ENCODE results near the gene EVC.

The EVC gene

GRCh38 chr4:5793514-5793913 is 82.5 kb downstream of the EVC start:
- Mint-ChIP-seq H3K9me3 (ENCODE audit: low read depth) (no peaks in the 10 kb centered on the region), H3K36me3 (no peaks in the 10 kb centered on the region), H3K27me3 (peaks cover 3% of the 10 kb centered on the region), H3K4me1 (ENCODE audit: low read depth) (no peaks in the 10 kb centered on the region), H3K27ac (no peak overlapping the region), H3K4me3 (no peak overlapping the region)

DNA sequence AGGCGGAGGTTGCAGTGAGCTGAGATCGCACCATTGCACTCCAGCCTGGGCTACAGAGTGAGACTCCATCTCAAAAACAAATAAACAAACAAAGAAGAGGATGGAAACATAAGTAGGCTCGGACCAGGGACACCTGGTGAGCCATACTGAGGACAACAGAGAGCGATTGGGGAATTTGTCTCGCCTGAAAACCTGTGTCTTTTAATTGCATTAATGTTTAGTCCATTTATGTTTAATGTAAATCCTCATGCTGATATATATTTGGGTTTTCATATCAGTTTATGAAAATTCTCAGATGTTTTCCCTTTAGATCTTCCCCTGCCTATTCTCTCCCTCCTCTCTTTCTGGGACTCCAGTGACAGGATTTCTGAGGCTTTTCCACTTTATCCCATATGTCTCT is 84.6 kb downstream of the EVC start:
- peaks cover 3% of the 10 kb centered on the region for H3K27me3 Mint-ChIP-seq
- no peaks in the 10 kb centered on the region for H3K9me3 Mint-ChIP-seq (ENCODE audit: low read depth)
- H3K4me1 Mint-ChIP-seq (ENCODE audit: low read depth), result no peaks in the 10 kb centered on the region
- no peak overlapping the region for H3K27ac Mint-ChIP-seq
- no peak overlapping the region for H3K4me3 Mint-ChIP-seq
- no peaks in the 10 kb centered on the region for H3K36me3 Mint-ChIP-seq

DNA sequence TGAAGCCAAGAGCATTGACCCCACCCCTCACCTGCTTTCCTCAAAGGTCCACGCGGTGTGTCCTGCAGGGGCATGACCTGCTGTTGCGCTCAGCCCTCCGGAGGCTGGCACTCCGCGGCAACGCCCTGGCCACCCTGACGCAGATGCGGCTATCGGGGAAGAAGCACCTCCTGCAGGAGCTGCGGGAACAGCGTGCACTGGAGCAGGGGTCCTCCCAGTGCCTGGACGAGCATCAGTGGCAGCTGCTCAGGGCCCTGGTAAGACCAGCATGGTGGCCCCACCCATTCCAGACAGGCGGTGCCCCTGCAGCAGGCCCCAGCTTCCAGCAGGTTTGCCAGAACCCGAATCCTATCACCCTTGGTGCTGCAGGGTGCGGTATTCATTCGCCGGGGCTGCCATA is 86.0 kb downstream of the EVC start:
- no peaks in the 10 kb centered on the region for H3K36me3 Mint-ChIP-seq
- no peak overlapping the region for H3K4me3 Mint-ChIP-seq

GRCh38 chr4:5797866-5798265 is 86.9 kb downstream of the EVC start:
- Mint-ChIP-seq H3K27ac (no peak overlapping the region), H3K36me3 (no peaks in the 10 kb centered on the region), H3K9me3 (ENCODE audit: low read depth) (no peaks in the 10 kb centered on the region), H3K27me3 (peaks cover 3% of the 10 kb centered on the region), H3K4me1 (ENCODE audit: low read depth) (no peaks in the 10 kb centered on the region), H3K4me3 (no peak overlapping the region)

More for the DNA sequence above, 86.0 kb downstream of the EVC start:
- Mint-ChIP-seq H3K4me1 (ENCODE audit: low read depth) (no peaks in the 10 kb centered on the region), H3K27ac (no peak overlapping the region), H3K9me3 (ENCODE audit: low read depth) (no peaks in the 10 kb centered on the region), H3K27me3 (peaks cover 3% of the 10 kb centered on the region)

GRCh38 chr4:5798462-5798861 is 87.5 kb downstream of the EVC start:
- Mint-ChIP-seq H3K9me3 (ENCODE audit: low read depth) (no peaks in the 10 kb centered on the region), H3K36me3 (no peaks in the 10 kb centered on the region), H3K4me3 (no peak overlapping the region), H3K27ac (no peak overlapping the region), H3K27me3 (peaks cover 3% of the 10 kb centered on the region), H3K4me1 (ENCODE audit: low read depth) (no peaks in the 10 kb centered on the region)

DNA sequence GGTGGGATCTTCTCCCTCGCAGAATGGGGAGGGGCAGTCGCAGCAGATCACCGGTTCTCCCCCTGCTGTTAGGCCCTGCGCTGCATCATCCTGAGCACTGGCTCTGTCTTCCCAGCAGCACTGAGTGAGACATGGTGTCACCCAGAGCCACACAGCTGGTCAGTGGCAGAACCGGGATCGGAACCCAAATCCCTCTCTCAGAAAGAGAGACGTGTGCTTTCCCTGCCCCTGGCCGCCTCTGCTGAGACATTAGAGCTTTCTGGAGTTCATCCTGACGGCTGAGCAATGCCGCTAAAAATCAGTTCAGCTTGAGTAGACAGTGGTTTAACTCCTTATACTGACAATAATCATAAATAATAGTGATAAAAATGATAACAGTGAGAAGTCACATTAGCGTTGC is 87.9 kb downstream of the EVC start:
- Mint-ChIP-seq H3K9me3 (ENCODE audit: low read depth) (no peaks in the 10 kb centered on the region), H3K27me3 (peaks cover 3% of the 10 kb centered on the region), H3K4me3 (no peak overlapping the region), H3K36me3 (no peaks in the 10 kb centered on the region), H3K4me1 (ENCODE audit: low read depth) (no peaks in the 10 kb centered on the region), H3K27ac (no peak overlapping the region)

DNA sequence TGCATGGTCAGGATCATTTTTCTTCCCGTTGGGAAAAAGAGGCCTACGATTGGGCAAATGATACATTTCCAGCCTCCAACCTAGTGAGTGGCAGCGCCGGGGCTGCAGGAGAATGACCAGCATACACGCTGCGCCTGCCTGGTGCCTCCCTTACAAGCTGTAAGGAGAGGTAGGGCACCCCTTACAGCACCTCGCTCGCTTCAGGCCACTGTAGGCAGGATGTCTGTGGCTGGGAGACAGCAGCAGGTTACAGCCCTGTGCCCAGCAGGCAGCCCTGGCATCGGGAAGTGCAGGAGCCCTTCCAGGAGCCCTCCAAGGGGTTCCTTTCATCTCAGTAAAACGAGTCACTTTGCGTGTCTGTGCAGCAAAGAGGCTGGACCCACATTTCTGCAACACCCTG is 88.4 kb downstream of the EVC start:
- Mint-ChIP-seq H3K4me1 (ENCODE audit: low read depth) (no peaks in the 10 kb centered on the region), H3K27ac (no peak overlapping the region), H3K27me3 (peaks cover 3% of the 10 kb centered on the region), H3K9me3 (ENCODE audit: low read depth) (no peaks in the 10 kb centered on the region), H3K4me3 (no peak overlapping the region), H3K36me3 (no peaks in the 10 kb centered on the region)

GRCh38 chr4:5800496-5800895 is 89.5 kb downstream of the EVC start:
- H3K4me1 Mint-ChIP-seq (ENCODE audit: low read depth), result no peaks in the 10 kb centered on the region
- no peaks in the 10 kb centered on the region for H3K36me3 Mint-ChIP-seq
- H3K4me3 Mint-ChIP-seq, result no peak overlapping the region
- H3K27me3 Mint-ChIP-seq, result peaks cover 3% of the 10 kb centered on the region
- no peaks in the 10 kb centered on the region for H3K9me3 Mint-ChIP-seq (ENCODE audit: low read depth)
- H3K27ac Mint-ChIP-seq, result no peak overlapping the region

DNA sequence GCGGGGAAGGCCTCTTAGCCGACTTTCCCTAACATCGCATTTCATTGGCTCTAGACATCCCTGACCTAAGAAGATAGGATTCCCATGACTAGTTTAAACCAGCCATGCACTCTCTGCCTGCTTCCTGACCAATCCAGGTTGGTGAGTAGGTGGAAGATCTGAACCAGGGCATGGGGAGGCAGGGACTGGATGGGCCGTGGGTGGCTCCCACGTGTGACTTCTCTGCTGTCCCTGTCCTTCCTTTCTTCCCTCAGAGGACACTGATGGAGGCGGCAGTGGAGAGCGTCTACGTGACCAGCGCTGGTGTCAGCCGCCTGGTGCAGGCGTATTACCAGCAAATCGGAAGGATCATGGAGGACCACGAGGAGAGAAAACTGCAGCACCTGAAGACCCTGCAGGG is 90.7 kb downstream of the EVC start:
- no peak overlapping the region for H3K4me3 Mint-ChIP-seq
- no peaks in the 10 kb centered on the region for H3K27me3 Mint-ChIP-seq
- H3K9me3 Mint-ChIP-seq (ENCODE audit: low read depth), result no peaks in the 10 kb centered on the region

GRCh38 chr4:5802565-5802964 is 91.6 kb downstream of the EVC start:
- H3K4me3 Mint-ChIP-seq, result no peak overlapping the region

More for the DNA sequence above, 90.7 kb downstream of the EVC start:
- Mint-ChIP-seq H3K27ac (no peak overlapping the region), H3K4me1 (ENCODE audit: low read depth) (no peaks in the 10 kb centered on the region), H3K36me3 (no peaks in the 10 kb centered on the region)

DNA sequence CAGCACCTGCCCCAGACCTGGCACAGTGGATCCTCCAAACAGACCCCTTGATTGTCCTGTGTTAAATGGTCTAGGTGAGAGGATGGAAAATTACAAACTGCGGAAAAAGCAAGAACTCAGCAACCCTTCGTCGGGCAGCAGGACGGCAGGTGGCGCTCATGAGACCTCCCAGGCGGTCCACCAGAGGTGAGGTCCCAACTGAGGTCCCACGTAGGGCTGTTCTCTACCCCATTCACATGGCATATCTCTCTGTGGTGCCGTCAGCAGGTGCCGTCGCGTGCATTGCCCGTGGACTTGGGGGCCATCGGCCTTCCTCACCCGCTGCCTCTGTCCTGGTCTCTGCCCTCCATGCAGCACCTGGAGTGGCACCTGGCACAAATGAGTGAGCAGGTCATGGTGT is 93.7 kb downstream of the EVC start:
- H3K4me3 Mint-ChIP-seq, result no peak overlapping the region
- H3K9me3 Mint-ChIP-seq (ENCODE audit: low read depth), result no peaks in the 10 kb centered on the region
- H3K27me3 Mint-ChIP-seq, result no peaks in the 10 kb centered on the region
- no peak overlapping the region for H3K27ac Mint-ChIP-seq
- H3K36me3 Mint-ChIP-seq, result no peaks in the 10 kb centered on the region
- no peaks in the 10 kb centered on the region for H3K4me1 Mint-ChIP-seq (ENCODE audit: low read depth)

More at GRCh38 chr4:5802565-5802964, 91.6 kb downstream of the EVC start:
- Mint-ChIP-seq H3K27me3 (no peaks in the 10 kb centered on the region), H3K27ac (no peak overlapping the region), H3K9me3 (ENCODE audit: low read depth) (no peaks in the 10 kb centered on the region), H3K36me3 (no peaks in the 10 kb centered on the region), H3K4me1 (ENCODE audit: low read depth) (no peaks in the 10 kb centered on the region)

DNA sequence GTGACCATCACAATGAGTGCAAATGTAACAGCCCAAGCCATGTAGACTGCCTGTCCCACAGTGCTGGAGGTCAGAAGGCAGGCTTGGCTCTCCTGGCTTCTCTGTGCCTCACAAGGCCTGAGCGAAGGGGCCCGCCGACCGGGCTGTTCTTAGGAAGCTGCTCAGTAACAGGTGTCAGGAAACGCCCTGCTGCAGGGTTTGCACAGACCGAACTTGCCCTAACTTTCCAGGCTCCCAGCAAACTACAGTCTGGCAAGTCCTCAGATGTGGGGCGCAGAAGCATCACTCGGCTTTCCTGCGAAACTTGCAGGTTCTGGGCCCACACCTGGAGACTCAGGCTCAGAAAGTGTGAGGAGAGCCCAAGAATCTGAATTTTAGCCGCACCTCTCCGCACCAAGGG is 94.3 kb downstream of the EVC start:
- no peaks in the 10 kb centered on the region for H3K36me3 Mint-ChIP-seq
- H3K4me3 Mint-ChIP-seq, result no peak overlapping the region
- H3K27ac Mint-ChIP-seq, result no peak overlapping the region
- no peaks in the 10 kb centered on the region for H3K27me3 Mint-ChIP-seq
- no peaks in the 10 kb centered on the region for H3K9me3 Mint-ChIP-seq (ENCODE audit: low read depth)
- H3K4me1 Mint-ChIP-seq (ENCODE audit: low read depth), result no peaks in the 10 kb centered on the region

- no peaks in the 10 kb centered on the region for H3K9me3 Mint-ChIP-seq (ENCODE audit: low read depth)
- H3K27me3 Mint-ChIP-seq, result no peaks in the 10 kb centered on the region
- H3K27ac Mint-ChIP-seq, result no peak overlapping the region
- H3K36me3 Mint-ChIP-seq, result no peaks in the 10 kb centered on the region
- no peaks in the 10 kb centered on the region for H3K4me1 Mint-ChIP-seq (ENCODE audit: low read depth)
- no peak overlapping the region for H3K4me3 Mint-ChIP-seq
Measured at GRCh38 chr4:5808081-5808741, 97.2 kb downstream of the EVC start.

- Mint-ChIP-seq H3K9me3 (ENCODE audit: low read depth) (no peaks in the 10 kb centered on the region), H3K36me3 (no peaks in the 10 kb centered on the region), H3K4me1 (ENCODE audit: low read depth) (no peaks in the 10 kb centered on the region), H3K4me3 (no peak overlapping the region), H3K27me3 (no peaks in the 10 kb centered on the region), H3K27ac (no peak overlapping the region)
Measured at GRCh38 chr4:5809216-5809776, 98.3 kb downstream of the EVC start.

DNA sequence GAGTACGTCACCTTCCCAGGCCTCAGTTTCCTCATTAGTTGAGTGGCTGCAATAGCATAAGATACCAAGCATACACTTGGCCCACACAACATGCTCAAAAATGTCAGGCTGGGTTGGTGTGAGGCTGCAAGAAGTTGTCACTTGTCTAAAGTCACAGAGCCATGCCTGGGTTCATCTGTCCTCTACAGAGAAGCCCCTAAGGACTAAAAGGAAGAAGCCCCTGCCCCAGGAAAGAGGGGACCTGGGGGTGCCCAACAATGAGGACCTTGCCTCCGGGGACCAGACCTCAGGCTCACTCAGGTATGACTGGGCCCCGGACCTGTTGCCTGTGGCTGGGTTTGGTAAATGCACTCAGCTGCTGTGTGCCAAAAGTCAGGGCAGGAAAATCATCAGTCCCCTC is 99.2 kb downstream of the EVC start:
- no peak overlapping the region for H3K4me3 Mint-ChIP-seq
- H3K27me3 Mint-ChIP-seq, result no peaks in the 10 kb centered on the region
- no peaks in the 10 kb centered on the region for H3K4me1 Mint-ChIP-seq (ENCODE audit: low read depth)
- H3K27ac Mint-ChIP-seq, result no peak overlapping the region
- H3K36me3 Mint-ChIP-seq, result no peaks in the 10 kb centered on the region
- no peaks in the 10 kb centered on the region for H3K9me3 Mint-ChIP-seq (ENCODE audit: low read depth)

DNA sequence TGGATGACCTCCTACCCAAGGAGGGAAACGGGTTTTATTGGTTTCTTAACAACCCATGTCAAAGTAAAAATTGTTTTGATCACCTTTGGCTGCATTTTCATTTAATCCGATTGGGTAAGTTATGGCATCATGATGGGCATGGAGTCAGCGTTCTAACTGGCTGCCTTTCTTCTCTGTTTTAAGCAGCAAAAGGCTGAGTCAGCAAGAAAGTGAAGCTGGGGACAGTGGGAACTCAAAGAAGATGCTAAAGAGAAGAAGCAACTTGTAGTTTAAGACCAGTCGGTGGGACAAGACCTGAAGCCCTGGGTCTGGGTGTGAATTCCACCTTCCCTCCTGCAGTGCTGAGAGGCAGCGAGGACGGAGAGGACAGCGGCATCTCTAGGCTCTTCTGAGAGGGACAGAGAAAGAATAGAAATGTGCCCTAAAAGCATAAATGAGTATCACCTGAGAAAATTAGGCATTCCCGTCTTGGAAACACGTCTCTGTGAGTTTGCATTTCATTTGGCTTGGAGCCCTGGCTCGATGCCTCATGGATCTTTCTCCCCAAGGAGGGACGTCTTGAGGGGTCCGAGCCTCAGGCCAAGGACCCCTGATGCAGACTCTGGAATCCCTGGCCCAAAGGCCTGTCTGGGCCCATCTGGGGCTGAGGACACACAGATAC is 99.9 kb downstream of the EVC start:
- Mint-ChIP-seq H3K4me3 (no peak overlapping the region), H3K27ac (no peak overlapping the region), H3K36me3 (no peaks in the 10 kb centered on the region), H3K4me1 (ENCODE audit: low read depth) (no peaks in the 10 kb centered on the region), H3K27me3 (no peaks in the 10 kb centered on the region), H3K9me3 (ENCODE audit: low read depth) (no peaks in the 10 kb centered on the region)

Data from activated naive CD8-positive, alpha-beta T cell (primary cell).